PC-9 (cell line): Measurements from ENCODE around the gene BFSP2. TPM values are rescaled to one million over a fixed set of nuclear protein-coding genes. Genes with fewer than 3 reads are reported as not detected.
"Not testable (repeated sequence)": the region's sequence is repeated elsewhere in the genome, so short reads cannot be mapped to it uniquely, and the experiment has no call there.

Experiments
- BruUV-seq: library from RNA; stranded (reverse); fragments of 400-500 nt; replicated peaks from 2 replicates; lab custom pipeline; 2021; lab: Mats Ljungman, UMichigan
- CTCF ChIA-PET: fragments of 300-600 bp; sonication (Branson Sonifier 250); formaldehyde crosslinking; loops from one replicate; lab custom pipeline; 2022; ENCODE audit warnings: antibody characterized with exemption; lab: Charles Lee
- POLR2A ChIA-PET: fragments of 300-600 bp; sonication (Branson Sonifier 250); formaldehyde crosslinking; loops from one replicate; lab custom pipeline; 2022; ENCODE audit warnings: antibody characterized with exemption; ENCODE audit not compliant: unreplicated experiment; lab: Charles Lee
- DNase-seq, 2 experiments: peaks; one replicate each; pipeline versions ENCODE4 v3.0.0 to v3.0.0-alpha.2; 2015 to 2022; ENCODE audit warnings: mixed read lengths in 1 of 2
- H2AFZ ChIP-seq: fragments of 200-600 bp; sonication (generic); 2 replicates; pipeline ENCODE4 v1.8.1; 2017; ENCODE audit warnings: antibody characterized with exemption
- H3F3A ChIP-seq: fragments of 200-600 bp; sonication (generic); 2 replicates; pipeline ENCODE4 v1.8.1; 2017; ENCODE audit warnings: antibody characterized with exemption, mild to moderate bottlenecking, low read depth; ENCODE audit not compliant: insufficient read depth
- H3K27ac ChIP-seq: fragments of 200-600 bp; sonication (generic); 2 replicates; pipeline ENCODE4 v1.6.1; 2016; ENCODE audit warnings: mixed run types
- H3K27me3 ChIP-seq: fragments of 200-600 bp; sonication (generic); 2 replicates; pipeline ENCODE4 v1.6.1; 2016; ENCODE audit warnings: low read depth, mixed run types; ENCODE audit not compliant: insufficient read depth
- H3K36me3 ChIP-seq: fragments of 200-600 bp; sonication (generic); 2 replicates; pipeline ENCODE4 v1.6.1; 2016; ENCODE audit warnings: low read depth, mixed run types
- H3K4me1 ChIP-seq: fragments of 200-600 bp; sonication (generic); replicated peaks from 2 replicates; pipeline ENCODE4 v1.6.1; 2016; ENCODE audit warnings: mixed run types; ENCODE audit not compliant: insufficient read depth
- H3K4me2 ChIP-seq: fragments of 200-600 bp; sonication (generic); 2 replicates; pipeline ENCODE4 v1.6.1; 2017; ENCODE audit warnings: mixed run types
- H3K4me3 ChIP-seq: fragments of 200-600 bp; sonication (generic); 2 replicates; pipeline ENCODE4 v1.6.1; 2016; ENCODE audit warnings: mixed run types
- H3K79me2 ChIP-seq: fragments of 200-600 bp; sonication (generic); 2 replicates; pipeline ENCODE4 v1.6.1; 2017; ENCODE audit warnings: low read depth, mixed run types
- H3K9me2 ChIP-seq: fragments of 200-600 bp; sonication (generic); 2 replicates; pipeline ENCODE4 v1.8.1; 2017; ENCODE audit warnings: mild to moderate bottlenecking; ENCODE audit not compliant: insufficient read depth
- H3K9me3 ChIP-seq: fragments of 200-600 bp; sonication (generic); 2 replicates; pipeline ENCODE4 v1.8.1; 2016; ENCODE audit warnings: low read depth; ENCODE audit not compliant: insufficient read depth
- H4K20me1 ChIP-seq: fragments of 200-600 bp; sonication (generic); 2 replicates; pipeline ENCODE4 v1.8.1; 2017; ENCODE audit not compliant: insufficient read depth
- EZH2 ChIP-seq: fragments of 200-600 bp; sonication (generic); IDR thresholded peaks from 2 replicates; pipeline ENCODE4 v1.8.0; 2017; ENCODE audit warnings: antibody characterized with exemption, low read depth
- intact Hi-C: fragments of 100-400 bp; cut with micrococcal nuclease; formaldehyde crosslinking; loops from one replicate; pipeline ENCODE4 v1.10.0; 2022; ENCODE audit not compliant: unreplicated experiment
- total RNA-seq: library from RNA; stranded (reverse); gene quantifications from 2 replicates; pipeline ENCODE4 v1.2.3, GENCODE V29; 2021
- TF ChIP-seq, protein P1 (sequence below): fragments of 200-600 bp; sonication (generic); conservative IDR thresholded peaks from 2 replicates; pipeline ENCODE4 v1.6.1; 2017; ENCODE audit warnings: mixed run types, antibody characterized with exemption, mild to moderate bottlenecking, moderate library complexity

The BFSP2 gene
- total RNA-seq, 1 experiment from 2014 or later: not detected

DNA sequence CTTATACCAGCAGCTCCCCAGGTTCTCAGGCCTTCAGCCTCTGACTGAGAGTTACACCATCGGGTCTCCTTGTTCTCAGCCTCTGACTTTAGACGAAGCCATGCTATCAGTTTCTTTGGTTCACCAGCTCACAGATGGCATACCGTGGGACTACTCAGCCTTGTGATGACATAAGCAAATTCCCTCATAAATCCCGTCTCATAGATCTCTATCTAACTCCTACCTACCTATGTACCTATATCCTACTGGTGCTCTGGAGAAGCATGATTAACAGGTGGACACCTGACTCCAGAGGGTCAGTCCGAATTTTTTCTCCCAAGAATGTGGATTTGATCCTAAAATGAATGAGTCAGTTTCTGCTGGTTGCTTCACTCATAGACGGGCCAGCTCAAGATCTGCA is 114.6 kb downstream of the BFSP2 start:
- Histone ChIP-seq H3K27ac (no peak overlapping the region), H4K20me1 (no peaks in the 10 kb centered on the region), H3K4me1 (no peaks in the 10 kb centered on the region), H3K27me3 (no peaks in the 10 kb centered on the region), H3K9me3 (no peaks in the 10 kb centered on the region), H3K36me3 (no peaks in the 10 kb centered on the region), H3K4me2 (no peak overlapping the region), H3F3A (no peaks in the 10 kb centered on the region), H3K79me2 (no peaks in the 10 kb centered on the region), H3K4me3 (no peak overlapping the region), H3K9me2 (no peaks in the 10 kb centered on the region), H2AFZ (no peak overlapping the region)
- CTCF ChIA-PET: no interaction called here
- no peak for TF ChIP-seq EZH2
- TF ChIP-seq, protein P1, sequence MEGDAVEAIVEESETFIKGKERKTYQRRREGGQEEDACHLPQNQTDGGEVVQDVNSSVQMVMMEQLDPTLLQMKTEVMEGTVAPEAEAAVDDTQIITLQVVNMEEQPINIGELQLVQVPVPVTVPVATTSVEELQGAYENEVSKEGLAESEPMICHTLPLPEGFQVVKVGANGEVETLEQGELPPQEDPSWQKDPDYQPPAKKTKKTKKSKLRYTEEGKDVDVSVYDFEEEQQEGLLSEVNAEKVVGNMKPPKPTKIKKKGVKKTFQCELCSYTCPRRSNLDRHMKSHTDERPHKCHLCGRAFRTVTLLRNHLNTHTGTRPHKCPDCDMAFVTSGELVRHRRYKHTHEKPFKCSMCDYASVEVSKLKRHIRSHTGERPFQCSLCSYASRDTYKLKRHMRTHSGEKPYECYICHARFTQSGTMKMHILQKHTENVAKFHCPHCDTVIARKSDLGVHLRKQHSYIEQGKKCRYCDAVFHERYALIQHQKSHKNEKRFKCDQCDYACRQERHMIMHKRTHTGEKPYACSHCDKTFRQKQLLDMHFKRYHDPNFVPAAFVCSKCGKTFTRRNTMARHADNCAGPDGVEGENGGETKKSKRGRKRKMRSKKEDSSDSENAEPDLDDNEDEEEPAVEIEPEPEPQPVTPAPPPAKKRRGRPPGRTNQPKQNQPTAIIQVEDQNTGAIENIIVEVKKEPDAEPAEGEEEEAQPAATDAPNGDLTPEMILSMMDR: no peak
- intact Hi-C loops: no loop called here
- POLR2A ChIA-PET: no interaction called here
- BruUV-seq: no TSS peak
- peak in 1 of 2 experiments; percentile 76 for DNase-seq

GRCh38 chr3:133515127-133515526 is 115.3 kb downstream of the BFSP2 start:
- intact Hi-C loops: no loop called here
- no peaks in the 10 kb centered on the region for H3K9me2 ChIP-seq
- H4K20me1 ChIP-seq: no peaks in the 10 kb centered on the region
- no TSS peak for BruUV-seq
- POLR2A ChIA-PET: no interaction called here
- no peaks in the 10 kb centered on the region for H3K36me3 ChIP-seq
- no peak overlapping the region for H2AFZ ChIP-seq
- H3K4me3 ChIP-seq: no peak overlapping the region
- no peaks in the 10 kb centered on the region for H3K27me3 ChIP-seq
- DNase-seq: no peak
- CTCF ChIA-PET: no interaction called here
- TF ChIP-seq, protein P1: no peak
- TF ChIP-seq EZH2: no peak
- no peaks in the 10 kb centered on the region for H3K79me2 ChIP-seq
- no peak overlapping the region for H3K27ac ChIP-seq
- H3K4me2 ChIP-seq: no peak overlapping the region
- no peaks in the 10 kb centered on the region for H3F3A ChIP-seq
- H3K9me3 ChIP-seq: no peaks in the 10 kb centered on the region
- no peaks in the 10 kb centered on the region for H3K4me1 ChIP-seq

- no peaks in the 10 kb centered on the region for H3K9me2 ChIP-seq
- no peaks in the 10 kb centered on the region for H3F3A ChIP-seq
- H3K27ac ChIP-seq: no peak overlapping the region
- no peaks in the 10 kb centered on the region for H3K9me3 ChIP-seq
- no peaks in the 10 kb centered on the region for H3K4me1 ChIP-seq
- H3K79me2 ChIP-seq: no peaks in the 10 kb centered on the region
- POLR2A ChIA-PET: no interaction called here
- no peak overlapping the region for H3K4me3 ChIP-seq
- intact Hi-C loops: no loop called here
- BruUV-seq: no TSS peak
- H2AFZ ChIP-seq: no peak overlapping the region
- DNase-seq: no peak
- CTCF ChIA-PET: no interaction called here
- H4K20me1 ChIP-seq: no peaks in the 10 kb centered on the region
- H3K4me2 ChIP-seq: no peak overlapping the region
- TF ChIP-seq EZH2: no peak
- TF ChIP-seq, protein P1: no peak
- no peaks in the 10 kb centered on the region for H3K36me3 ChIP-seq
- no peaks in the 10 kb centered on the region for H3K27me3 ChIP-seq
Measured at GRCh38 chr3:133520286-133520685, 120.4 kb downstream of the BFSP2 start.

- H3K4me3 ChIP-seq, H3K36me3 ChIP-seq, DNase-seq, H3K9me2 ChIP-seq, H2AFZ ChIP-seq, H3F3A ChIP-seq, intact Hi-C loops, H3K4me2 ChIP-seq, H3K4me1 ChIP-seq, CTCF ChIA-PET, H3K9me3 ChIP-seq, H4K20me1 ChIP-seq, H3K27ac ChIP-seq, H3K79me2 ChIP-seq, H3K27me3 ChIP-seq, BruUV-seq: not testable (repeated sequence)
- POLR2A ChIA-PET: interaction anchor here (0.6 kb wide), 1 partner anchor 21 kb away, joined by 4 read pairs; no protein-coding TSS in a partner anchor
Measured at GRCh38 chr3:133520938-133521337, 121.1 kb downstream of the BFSP2 start.
